Parathyroid adenoma (tissue), 2 donors: ENCODE results near the gene DNMT3B.

Experiments
- H2AFZ ChIP-seq: fragments of 300-600 bp; sonication (generic); one replicate; pipeline ENCODE4 v1.7.0; 2017; ENCODE audit warnings: antibody characterized with exemption, mild to moderate bottlenecking
- H3K27ac ChIP-seq: fragments of 300-600 bp; sonication (generic); one replicate; pipeline ENCODE4 v1.7.0; 2017
- H3K27me3 ChIP-seq: fragments of 300-600 bp; sonication (generic); one replicate; pipeline ENCODE4 v1.7.0; 2017; ENCODE audit warnings: low read length; ENCODE audit not compliant: control insufficient read depth, insufficient read depth
- H3K36me3 ChIP-seq: fragments of 300-600 bp; sonication (generic); one replicate; pipeline ENCODE4 v1.7.0; 2017; ENCODE audit warnings: low read length; ENCODE audit not compliant: control insufficient read depth, insufficient read depth
- H3K4me1 ChIP-seq: fragments of 300-600 bp; sonication (generic); one replicate; pipeline ENCODE4 v1.7.0; 2017; ENCODE audit warnings: control low read depth
- H3K4me2 ChIP-seq: fragments of 300-600 bp; sonication (generic); one replicate; pipeline ENCODE4 v1.7.0; 2017; ENCODE audit warnings: low read length
- H3K4me3 ChIP-seq: fragments of 300-600 bp; sonication (generic); one replicate; pipeline ENCODE4 v1.7.0; 2017; ENCODE audit warnings: low read depth, low read length
- H3K79me2 ChIP-seq: fragments of 300-600 bp; sonication (generic); one replicate; pipeline ENCODE4 v1.7.0; 2017; ENCODE audit warnings: control low read depth
- H3K9ac ChIP-seq: fragments of 300-600 bp; sonication (generic); one replicate; pipeline ENCODE4 v1.7.0; 2017; ENCODE audit warnings: mild to moderate bottlenecking
- H3K9me3 ChIP-seq: fragments of 300-600 bp; sonication (generic); one replicate; pipeline ENCODE4 v1.7.0; 2017; ENCODE audit warnings: low read length; ENCODE audit not compliant: control insufficient read depth
- CTCF ChIP-seq: fragments of 300-600 bp; sonication (generic); IDR thresholded peaks from one replicate; pipeline ENCODE4 v1.7.0; 2017; ENCODE audit warnings: antibody characterized with exemption, mild to moderate bottlenecking
- donor health status: primary hyperparathyroidism.

The DNMT3B gene

GRCh38 chr20:32837157-32837556 is 75.0 kb downstream of the DNMT3B start:
- Histone ChIP-seq H3K36me3 (no peaks in the 10 kb centered on the region), H3K9ac (no peak overlapping the region), H3K4me2 (no peak overlapping the region), H3K9me3 (no peaks in the 10 kb centered on the region), H3K27me3 (no peaks in the 10 kb centered on the region), H3K4me1 (no peaks in the 10 kb centered on the region), H2AFZ (no peak overlapping the region), H3K79me2 (peaks cover 13% of the 10 kb centered on the region), H3K4me3 (no peak overlapping the region), H3K27ac (no peak overlapping the region)
- no peak for TF ChIP-seq CTCF

GRCh38 chr20:32839227-32839981 is 77.2 kb downstream of the DNMT3B start:
- H3K4me3 ChIP-seq, result no peak overlapping the region
- no peaks in the 10 kb centered on the region for H3K9me3 ChIP-seq
- H3K79me2 ChIP-seq, result peaks cover 13% of the 10 kb centered on the region
- no peak overlapping the region for H2AFZ ChIP-seq
- H3K9ac ChIP-seq, result no peak overlapping the region
- H3K36me3 ChIP-seq, result no peaks in the 10 kb centered on the region
- no peak overlapping the region for H3K27ac ChIP-seq
- no peaks in the 10 kb centered on the region for H3K27me3 ChIP-seq
- H3K4me1 ChIP-seq, result no peaks in the 10 kb centered on the region
- no peak overlapping the region for H3K4me2 ChIP-seq
- no peak for TF ChIP-seq CTCF

- Histone ChIP-seq H3K9ac (no peak overlapping the region), H3K27me3 (no peaks in the 10 kb centered on the region), H3K79me2 (peaks cover 15% of the 10 kb centered on the region), H3K4me2 (no peak overlapping the region), H3K4me3 (no peak overlapping the region), H2AFZ (no peak overlapping the region), H3K36me3 (no peaks in the 10 kb centered on the region), H3K27ac (no peak overlapping the region), H3K4me1 (no peaks in the 10 kb centered on the region), H3K9me3 (no peaks in the 10 kb centered on the region)
- no peak for TF ChIP-seq CTCF
Observed at GRCh38 chr20:32839982-32840285, 77.7 kb downstream of the DNMT3B start.

- H3K27me3 ChIP-seq, result no peaks in the 10 kb centered on the region
- peaks cover 12% of the 10 kb centered on the region for H3K79me2 ChIP-seq
- no peak overlapping the region for H3K4me2 ChIP-seq
- H3K27ac ChIP-seq, result no peak overlapping the region
- no peaks in the 10 kb centered on the region for H3K9me3 ChIP-seq
- no peak overlapping the region for H2AFZ ChIP-seq
- H3K4me3 ChIP-seq, result no peak overlapping the region
- H3K9ac ChIP-seq, result no peak overlapping the region
- H3K4me1 ChIP-seq, result no peaks in the 10 kb centered on the region
- no peak for TF ChIP-seq CTCF
- H3K36me3 ChIP-seq, result no peaks in the 10 kb centered on the region
Observed at GRCh38 chr20:32841174-32841573, 79.0 kb downstream of the DNMT3B start.

GRCh38 chr20:32841632-32842031 is 79.4 kb downstream of the DNMT3B start:
- Histone ChIP-seq H3K9me3 (no peaks in the 10 kb centered on the region), H3K4me2 (no peak overlapping the region), H3K4me1 (no peaks in the 10 kb centered on the region), H3K27me3 (no peaks in the 10 kb centered on the region), H3K79me2 (peaks cover 11% of the 10 kb centered on the region), H3K9ac (no peak overlapping the region), H3K4me3 (no peak overlapping the region), H2AFZ (no peak overlapping the region), H3K36me3 (no peaks in the 10 kb centered on the region), H3K27ac (no peak overlapping the region)
- TF ChIP-seq CTCF, result no peak
